ENCODE measurements around the gene MCM7.

GRCh38 chr7:100079024-100079560 is 22.1 kb downstream of the MCM7 start:
- 0 out of 2 replicates have a peak, but pooled peaks have one; percentile 32 for TF ChIP-seq POLR2AphosphoS5 (IDR thresholded peaks at IDR 0.05; ENCODE audit: low read length)
- TF ChIP-seq SP1 (IDR thresholded peaks at IDR 0.05; ENCODE audit: low read depth, low read length) = no peak
- no peak for TF ChIP-seq CTCF (IDR thresholded peaks at IDR 0.05 in 2 of 3, conservative IDR thresholded peaks at IDR 0.05 in 1 of 3; ENCODE audit: control insufficient read depth in 2 of 3, extremely low read depth in 1 of 3, insufficient read depth in 1 of 3, low read depth in 3 of 3, low read length in 3 of 3)
- no peak for TF ChIP-seq SRF (IDR thresholded peaks at IDR 0.05; ENCODE audit: low read depth in 2 of 2, low read length in 2 of 2)
- TF ChIP-seq RAD51 (IDR thresholded peaks at IDR 0.05) = no peak
- no peak for TF ChIP-seq EP300 (IDR thresholded peaks at IDR 0.05; ENCODE audit: borderline replicate concordance in 1 of 2, control insufficient read depth in 1 of 2, low read depth in 2 of 2, low read length in 2 of 2)
- TF ChIP-seq BCL3 (IDR thresholded peaks at IDR 0.05; ENCODE audit: borderline replicate concordance, insufficient read depth, low read depth, low read length, poor library complexity, severe bottlenecking) = no peak
- TF ChIP-seq POLR2A (IDR thresholded peaks at IDR 0.05; ENCODE audit: low read depth, low read length) = no peak
- TF ChIP-seq SIX5 (IDR thresholded peaks at IDR 0.05; ENCODE audit: low read depth, low read length, severe bottlenecking) = no peak
